Activated T-helper 1 cell treated with Interleukin-2 at 50 U/mL for 16 hours (primary cell): Measurements from ENCODE around the gene TBC1D22A.

Experiments
- DNase-seq: peaks from one replicate; pipeline ENCODE4 v3.0.0-alpha.2; 2020; ENCODE audit warnings: low read depth

Gene TBC1D22A

GRCh38 chr22:47123006-47123826 lies 360.8 kb downstream of the TBC1D22A start:
- no peak for DNase-seq

GRCh38 chr22:47123827-47124442 lies 361.5 kb downstream of the TBC1D22A start:
- no peak for DNase-seq

DNA sequence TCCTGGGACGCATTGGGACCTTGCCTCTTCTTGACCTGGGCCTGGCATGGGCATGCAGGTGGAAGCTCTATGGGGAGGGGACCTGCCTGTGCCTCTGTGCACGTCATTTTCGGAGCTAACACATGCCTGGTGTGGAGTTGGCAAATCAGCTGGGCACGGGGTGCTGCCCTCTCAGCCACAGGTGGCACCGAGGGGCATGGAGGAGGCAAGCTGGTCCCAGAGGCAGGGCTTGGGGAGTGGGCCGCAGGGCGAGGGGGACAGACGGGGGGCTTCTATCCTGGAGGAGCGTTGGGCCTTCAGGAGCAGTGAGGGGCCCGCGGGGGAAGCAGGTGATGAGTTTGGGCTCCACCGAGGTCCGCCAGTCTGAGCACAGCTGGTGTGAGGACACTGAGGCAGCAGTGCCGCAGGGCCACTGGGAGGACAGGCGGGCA lies 362.0 kb downstream of the TBC1D22A start:
- no peak for DNase-seq

DNA sequence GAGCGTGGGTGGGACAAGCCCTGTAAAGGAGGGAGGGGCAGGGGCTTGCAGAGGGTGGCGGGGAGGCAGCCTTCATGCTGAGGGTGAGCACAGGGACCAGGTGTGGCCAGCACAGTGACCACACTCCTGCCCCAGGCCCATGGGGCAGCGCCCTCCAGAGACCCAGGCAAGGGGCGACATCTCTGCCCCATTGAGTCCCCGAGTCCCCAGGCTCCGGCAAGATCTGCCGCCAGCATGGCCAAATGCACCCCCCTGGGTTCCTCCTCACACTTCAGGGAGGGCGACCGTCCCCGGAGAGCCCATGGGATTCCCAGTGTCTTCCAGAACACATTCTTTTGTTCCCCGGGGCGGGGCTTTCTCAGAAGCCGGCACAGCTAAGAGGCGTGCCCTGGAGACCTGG lies 362.5 kb downstream of the TBC1D22A start:
- no peak for DNase-seq

- DNase-seq, result no peak
These were observed 363.2 kb downstream of the TBC1D22A start for GRCh38 chr22:47125603-47126002.

- no peak for DNase-seq
These were observed 363.9 kb downstream of the TBC1D22A start for GRCh38 chr22:47126344-47126811.

DNA sequence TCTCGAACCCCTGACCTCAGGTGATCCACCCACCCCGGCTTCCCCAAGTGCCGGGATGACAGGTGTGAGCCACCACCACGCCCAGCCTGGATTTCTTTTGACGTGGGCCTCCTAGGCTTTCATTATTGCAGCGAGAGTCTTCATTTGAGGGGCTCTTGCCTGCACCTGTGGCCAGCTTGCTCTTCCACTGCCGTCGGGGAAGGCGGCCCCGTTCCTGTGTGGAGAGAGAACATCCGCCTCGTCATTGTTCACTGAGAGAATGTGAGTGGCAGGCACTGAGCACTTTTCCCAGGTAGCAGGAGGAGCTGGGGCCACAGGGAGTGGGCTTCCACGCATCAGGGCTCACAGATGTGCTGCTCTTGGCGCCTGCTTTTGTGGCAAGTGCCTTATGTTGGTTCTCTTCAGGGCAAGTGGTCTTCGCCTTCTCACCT lies 365.0 kb downstream of the TBC1D22A start:
- DNase-seq, result no peak

GRCh38 chr22:47128216-47128615 lies 365.8 kb downstream of the TBC1D22A start:
- DNase-seq, result no peak

- no peak for DNase-seq
These were observed 366.3 kb downstream of the TBC1D22A start for GRCh38 chr22:47128622-47129215.

DNA sequence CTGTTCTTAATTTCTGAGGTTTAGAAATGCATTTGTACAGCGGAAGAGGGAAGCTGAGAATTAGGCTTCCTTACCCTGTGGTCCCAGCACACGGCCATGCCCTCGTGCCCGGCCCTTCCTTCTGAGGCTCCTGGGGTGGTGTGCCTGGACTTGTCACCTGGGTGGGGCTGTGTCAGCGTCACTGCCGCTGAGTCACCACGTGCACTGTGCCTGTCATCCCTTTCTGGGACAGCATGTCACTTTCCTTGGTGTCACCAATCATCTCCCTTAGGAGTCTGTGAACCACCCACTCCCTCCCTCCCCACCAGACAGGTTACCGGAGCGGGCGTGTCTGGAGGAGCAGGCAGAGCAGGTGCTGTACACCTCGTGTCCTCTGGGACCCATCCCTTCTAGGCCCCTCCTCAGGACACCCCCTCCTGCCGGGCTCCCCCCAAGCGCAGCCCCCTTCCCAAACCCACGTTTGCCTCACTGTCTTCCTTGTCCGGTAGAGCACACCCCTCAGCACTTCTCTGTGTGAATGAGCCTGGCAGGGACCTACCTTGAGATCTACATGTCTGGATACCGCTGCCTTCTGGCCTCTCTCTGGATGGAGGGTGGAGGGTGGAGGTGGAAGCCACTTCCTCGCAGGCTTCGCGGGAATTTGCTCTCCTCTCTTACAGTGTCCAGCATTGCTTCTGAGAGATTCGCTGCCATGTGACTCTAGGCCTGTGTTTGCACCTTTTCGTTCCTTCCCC lies 367.6 kb downstream of the TBC1D22A start:
- DNase-seq, result no peak

DNA sequence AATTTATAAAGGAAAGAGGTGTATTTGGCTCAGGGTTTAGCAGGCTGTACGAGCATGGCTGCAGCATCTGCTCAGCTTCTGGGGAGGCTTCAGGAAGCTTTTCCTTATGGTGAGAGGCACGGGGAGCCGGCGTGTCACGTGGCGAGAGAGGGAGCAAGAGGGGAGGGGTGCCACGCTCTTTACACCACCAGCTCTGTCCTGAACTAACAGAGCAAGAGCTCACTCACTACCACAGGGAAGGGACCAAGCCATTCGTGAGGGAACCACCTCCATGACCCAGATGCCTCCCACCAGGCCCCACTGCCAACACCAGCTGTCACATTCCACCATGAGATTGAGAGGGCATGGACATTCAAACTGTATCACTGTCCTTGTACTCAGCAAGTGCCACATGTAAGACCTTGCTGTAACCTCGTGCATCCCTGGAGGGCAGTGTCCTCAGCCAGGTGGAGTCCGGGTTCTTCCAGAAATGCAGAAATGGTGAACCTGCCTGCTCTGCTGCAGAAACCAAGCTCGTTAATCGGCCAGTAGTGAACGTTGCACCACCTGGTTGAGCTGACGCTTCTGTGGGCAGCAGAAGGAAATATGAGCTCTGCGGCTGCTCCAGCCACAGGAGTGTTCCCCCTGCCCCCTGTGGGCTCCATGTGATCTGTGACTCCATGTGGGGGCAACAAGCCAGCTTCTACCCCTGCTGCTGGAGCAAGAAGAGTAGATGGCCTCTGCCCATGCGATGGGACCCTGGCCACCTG lies 368.6 kb downstream of the TBC1D22A start:
- no peak for DNase-seq

GRCh38 chr22:47131632-47132427 lies 369.4 kb downstream of the TBC1D22A start:
- no peak for DNase-seq

GRCh38 chr22:47132428-47132825 lies 370.0 kb downstream of the TBC1D22A start:
- no peak for DNase-seq

DNA sequence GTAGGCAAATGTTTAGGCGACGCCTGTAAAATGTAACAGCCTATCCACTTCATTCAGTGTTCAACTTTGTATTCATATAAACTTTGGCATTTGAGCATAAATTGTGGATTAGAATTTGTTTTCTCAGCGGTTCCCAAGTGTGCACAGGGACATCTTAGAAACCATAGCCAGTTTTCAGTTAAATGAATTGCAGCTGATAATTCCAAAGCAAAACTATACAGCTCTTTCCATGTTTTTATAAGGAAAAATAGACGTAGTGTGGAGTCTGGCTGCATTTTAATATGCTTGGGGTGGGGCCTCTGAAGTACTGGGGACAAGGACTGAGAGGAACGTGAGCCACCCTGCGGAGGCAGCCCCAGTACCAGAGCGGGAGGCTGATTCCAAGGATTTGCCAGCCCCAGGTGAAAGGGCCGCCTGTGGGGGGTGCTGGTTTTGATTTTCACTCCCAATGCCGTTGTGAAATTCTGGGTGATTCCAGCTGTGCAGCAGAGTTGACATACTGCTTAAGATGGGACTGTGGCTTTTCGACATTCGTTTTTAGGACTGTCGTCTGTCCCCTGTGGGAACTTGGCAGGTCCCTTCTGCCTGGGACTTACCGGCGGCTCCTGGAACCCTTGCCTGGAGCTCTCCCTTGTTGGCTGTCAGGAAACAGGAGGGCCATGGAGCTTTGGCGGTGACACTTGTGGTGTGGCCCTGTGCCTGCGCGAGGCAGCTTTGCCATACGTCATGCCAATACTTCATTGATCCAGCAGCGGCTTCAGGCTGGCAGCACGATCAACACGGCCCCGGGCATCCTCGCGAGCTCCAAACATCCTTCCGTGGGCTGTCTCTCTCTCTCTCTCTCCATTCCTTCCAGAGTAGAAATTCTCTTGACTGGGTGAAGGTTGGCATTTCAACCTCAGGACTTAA lies 370.9 kb downstream of the TBC1D22A start:
- no peak for DNase-seq

DNA sequence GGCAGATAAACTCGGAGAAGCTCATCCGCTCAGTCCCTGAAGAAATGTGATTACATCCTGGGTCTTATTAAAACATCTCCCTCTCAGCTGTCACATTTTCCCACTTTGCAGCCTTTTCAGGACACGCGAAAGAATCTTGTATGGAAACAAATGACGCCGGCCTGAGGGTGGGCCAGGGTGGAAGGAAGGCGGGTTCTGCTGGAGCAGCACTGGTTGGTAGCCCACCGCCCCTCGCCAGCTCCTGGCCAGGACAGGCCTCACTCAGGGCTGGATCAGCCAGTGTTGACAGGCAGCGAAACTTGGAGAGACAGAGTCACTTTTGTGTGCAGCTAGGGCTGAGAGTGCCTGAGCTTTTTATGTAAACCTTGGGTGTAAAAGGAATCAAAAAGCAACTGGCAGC lies 371.8 kb downstream of the TBC1D22A start:
- DNase-seq, result no peak

DNA sequence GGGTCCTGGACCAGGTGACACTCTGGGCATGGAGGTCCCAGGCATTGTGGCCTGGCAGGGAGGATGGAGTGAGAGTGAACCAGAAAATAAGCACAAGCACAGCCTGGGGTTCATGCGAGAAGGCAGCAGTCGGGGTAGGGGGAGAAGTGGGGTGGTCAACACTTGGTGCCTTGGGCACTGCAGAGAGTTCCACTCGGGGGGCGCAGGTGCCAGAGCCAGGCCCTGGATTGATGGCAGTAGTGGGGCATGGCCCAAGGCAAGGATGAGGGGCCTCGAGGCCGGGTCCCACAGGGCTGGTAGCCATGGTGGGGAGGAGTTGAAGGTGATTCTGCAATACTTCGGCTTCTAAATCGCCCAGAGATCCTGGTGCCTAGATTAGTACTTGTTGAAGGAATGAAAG lies 372.9 kb downstream of the TBC1D22A start:
- no peak for DNase-seq

GRCh38 chr22:47136050-47136449 lies 373.6 kb downstream of the TBC1D22A start:
- DNase-seq, result no peak

- no peak for DNase-seq
These were observed 374.2 kb downstream of the TBC1D22A start for GRCh38 chr22:47136671-47137070.

DNA sequence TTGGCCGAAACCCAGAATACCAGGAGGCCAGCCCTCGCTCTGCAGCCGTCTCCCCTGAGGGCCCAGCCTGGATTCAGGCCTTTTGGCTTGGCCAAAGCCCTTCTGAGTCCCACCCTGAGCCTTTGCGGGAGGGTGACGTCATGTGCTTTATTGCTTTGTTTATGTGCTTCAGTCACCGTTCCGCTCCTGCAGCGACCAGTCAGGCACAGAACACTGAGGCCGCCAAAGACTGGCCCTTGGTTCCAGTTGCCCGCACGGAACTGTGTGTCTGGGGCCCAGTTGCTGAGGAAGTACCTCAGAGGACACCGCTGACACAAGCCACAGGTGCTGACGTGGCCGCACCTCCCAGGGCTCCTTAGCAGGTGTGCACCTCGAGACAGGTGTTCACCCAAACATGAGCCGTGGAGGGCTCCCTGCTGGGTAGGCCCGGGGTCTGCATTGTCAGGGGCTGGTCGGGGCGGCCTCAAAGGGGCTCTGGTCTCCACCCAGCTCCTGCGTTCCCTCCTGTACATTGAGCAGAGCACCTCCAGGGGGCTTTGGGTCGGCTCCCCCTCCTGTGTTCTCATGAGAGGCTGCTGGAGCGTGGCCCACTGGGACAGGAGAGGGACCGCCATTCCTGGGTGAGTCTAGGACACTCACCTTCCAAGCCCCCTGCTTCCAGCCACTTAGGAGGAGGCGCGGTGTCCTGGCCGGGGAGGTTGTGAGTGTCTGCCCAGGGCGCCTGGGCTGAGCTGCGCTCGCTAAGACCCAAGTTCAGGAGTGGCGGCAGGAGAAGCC lies 376.8 kb downstream of the TBC1D22A start:
- no peak for DNase-seq
